Fibroblast of upper back skin (primary cell): Measurements from ENCODE around the gene S100A12.
"Not testable (repeated sequence)": the region's sequence is repeated elsewhere in the genome, so short reads cannot be mapped to it uniquely, and the experiment has no call there.

ENCODE experiments used
- DNase-seq: peaks from one replicate; pipeline ENCODE4 v3.0.0-alpha.2; 2013

S100A12 gene

DNA sequence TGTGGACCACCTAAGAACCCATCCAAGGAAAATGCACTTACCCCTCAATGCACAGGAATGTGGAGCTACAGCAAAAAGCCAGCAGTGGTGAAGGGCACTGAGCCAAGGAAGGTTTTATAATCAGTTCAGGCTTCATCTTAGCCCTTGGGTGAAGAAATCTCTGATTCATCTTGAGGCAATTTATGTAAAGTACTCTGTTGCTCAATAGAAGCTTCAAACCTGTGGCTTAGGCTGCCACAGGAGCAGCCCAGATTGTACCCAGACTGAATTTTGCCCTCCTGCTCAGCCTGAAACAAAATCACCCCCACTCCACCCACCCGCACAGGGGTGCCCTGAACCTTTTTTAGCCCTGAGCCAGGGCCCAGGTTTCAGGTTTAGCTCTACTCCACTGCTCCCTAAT lies at the start of gene S100A12:
Gene S100A12, minus strand, starts transcription at position 111 of the 400 bp plus-strand sequence. CDS start 1,029 bp downstream, outside the sequence.
- DNase-seq = peak; percentile 86

GRCh38 chr1:153422450-153423068 lies 47.1 kb upstream of the S100A12 start:
- peak; percentile 61 for DNase-seq

DNA sequence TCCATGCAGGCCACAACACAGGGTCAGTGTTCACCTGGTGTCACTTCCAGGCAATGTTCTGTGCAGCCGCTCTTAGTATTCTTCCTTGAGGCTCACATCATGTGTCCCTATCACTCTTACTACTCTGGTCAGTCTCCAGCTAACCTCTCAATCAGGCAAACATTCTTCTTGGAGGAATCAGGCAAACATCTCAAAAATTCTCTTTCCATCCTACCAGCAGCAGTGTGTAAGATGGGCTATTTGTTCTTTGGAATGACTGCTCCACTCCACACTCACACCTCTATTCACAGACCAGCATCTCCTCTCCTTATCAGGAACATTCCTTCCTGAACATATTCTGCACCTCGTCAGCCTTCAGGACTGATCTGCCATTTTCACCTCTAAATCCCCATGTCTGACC lies 44.9 kb upstream of the S100A12 start:
- no peak for DNase-seq

DNA sequence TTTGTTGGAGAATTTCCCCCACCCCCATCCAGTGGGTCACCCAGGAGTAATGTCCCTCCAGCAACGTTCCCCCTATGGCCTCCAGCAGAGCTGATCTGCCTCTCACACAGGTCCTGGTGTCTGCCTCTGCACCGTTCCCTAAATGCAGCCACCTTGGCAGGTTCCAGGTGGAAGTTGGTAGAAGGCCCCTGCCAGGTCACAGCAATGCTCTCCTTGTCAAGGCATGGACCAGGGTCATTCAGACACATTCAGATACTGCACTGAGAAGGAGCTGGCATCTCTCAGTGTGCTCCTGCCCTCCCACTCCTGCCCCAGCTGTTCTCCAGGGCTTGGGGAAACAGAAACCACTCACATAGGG lies 44.0 kb upstream of the S100A12 start:
- DNase-seq = not testable (repeated sequence)

DNA sequence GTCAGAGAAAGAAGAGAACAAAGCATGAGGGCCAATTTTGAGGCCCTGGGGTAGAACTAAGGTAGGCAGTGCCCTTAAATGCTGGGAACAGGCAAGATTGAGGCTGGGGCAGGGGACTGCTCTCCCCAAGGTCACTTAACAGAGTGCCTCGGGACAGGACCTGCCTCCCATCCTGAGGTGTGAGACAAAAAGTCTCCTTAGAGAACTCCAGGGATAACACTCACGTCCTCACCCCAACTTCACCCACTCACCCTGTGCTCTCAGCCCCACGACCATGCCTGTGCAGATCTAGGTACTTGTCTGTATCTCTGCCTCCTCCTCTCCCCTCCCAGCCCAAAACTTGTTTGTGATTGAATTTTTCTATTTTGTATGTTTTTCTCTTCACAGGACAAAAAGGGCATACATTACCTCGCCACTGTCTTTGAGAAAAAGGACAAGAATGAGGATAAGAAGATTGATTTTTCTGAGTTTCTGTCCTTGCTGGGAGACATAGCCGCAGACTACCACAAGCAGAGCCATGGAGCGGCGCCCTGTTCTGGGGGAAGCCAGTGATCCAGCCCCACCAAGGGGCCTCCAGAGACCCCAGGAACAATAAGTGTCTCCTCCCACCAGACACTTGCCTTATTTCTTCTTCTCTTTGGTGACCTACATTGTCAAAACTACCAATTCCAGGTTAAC lies 43.5 kb upstream of the S100A12 start:
- DNase-seq = not testable (repeated sequence)

DNA sequence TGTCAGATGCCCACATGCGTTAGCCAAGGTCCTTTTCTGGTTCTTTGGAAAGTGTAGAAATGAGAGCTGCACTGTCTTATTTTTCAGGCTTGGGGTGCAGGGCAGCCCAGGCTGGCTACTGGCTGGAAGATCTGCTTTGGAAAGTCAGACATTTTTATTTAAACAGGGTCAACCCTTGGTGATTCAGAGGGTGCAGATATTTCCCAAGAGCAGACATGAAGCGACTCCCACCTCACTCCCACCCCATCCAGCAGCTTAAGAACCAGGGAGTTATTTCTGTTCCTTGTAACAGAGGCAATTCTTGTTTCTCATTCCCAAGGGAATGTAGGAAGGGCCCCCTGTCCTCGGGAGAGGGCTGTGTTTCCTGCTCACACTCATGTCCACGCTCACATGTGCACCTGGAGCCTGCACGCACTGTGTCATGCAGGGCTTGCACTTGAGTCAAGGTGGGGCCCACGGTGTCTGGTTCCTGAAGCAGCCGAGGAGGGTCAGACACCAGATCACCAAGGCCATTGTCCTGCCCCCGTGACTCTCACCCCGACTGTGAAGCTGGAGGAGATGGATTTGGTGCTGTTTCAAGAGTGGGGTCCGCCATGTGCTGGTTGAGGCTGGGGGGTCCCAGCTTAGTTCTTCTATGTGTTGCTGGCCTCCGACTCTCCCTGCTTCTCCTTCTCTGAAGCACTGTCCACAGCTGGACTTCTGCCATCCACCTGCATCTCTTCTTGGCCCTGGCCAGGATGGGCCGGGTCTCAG lies 41.9 kb upstream of the S100A12 start:
- DNase-seq = no peak

GRCh38 chr1:153415850-153416570 lies 40.6 kb upstream of the S100A12 start, which contains the start of gene S100A7A:
TSS of gene S100A7A (plus strand) at chr1:153416520. CDS start at chr1:153418083, 1,563 bp downstream.
- DNase-seq = no peak

DNA sequence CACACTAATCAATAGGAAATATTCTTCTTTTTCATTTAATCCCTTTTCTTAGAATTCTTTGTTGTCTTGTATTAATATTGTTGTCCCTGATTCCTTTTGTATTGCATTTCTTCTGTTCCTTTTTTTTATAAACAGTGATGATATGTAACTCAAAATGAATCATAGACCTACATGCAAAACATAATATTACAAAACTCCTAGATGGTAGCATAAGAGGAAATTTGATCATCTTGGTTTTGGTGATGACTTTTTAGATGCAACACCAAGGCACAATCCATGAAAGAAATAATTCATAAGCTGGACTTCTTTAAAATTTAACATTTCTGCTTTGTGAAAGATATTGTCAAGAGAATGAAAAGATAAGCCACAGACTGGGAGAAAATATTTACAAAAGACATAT lies 38.5 kb upstream of the S100A12 start:
- DNase-seq = not testable (repeated sequence)

DNA sequence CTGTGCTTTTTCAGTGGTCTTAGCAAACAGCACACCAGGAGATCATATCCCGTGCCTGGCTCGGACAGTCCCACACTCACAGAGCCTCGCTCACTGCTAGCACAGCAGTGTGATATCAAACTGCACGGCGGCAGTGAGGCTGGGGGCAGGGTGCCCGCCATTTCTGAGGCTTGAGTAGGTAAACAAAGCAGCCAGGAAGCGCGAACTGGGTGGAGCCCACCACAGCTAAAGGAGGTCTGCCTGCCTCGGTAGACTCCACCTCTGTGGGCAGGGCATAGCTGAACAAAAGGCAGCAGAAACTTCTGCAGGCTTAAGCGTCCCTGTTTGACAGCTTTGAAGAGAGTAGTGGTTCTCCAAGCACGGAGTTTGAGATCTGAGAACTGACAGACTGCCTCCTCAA lies 31.9 kb upstream of the S100A12 start:
- DNase-seq = not testable (repeated sequence)

GRCh38 chr1:153405825-153406599 lies 30.6 kb upstream of the S100A12 start:
- not testable (repeated sequence) for DNase-seq

DNA sequence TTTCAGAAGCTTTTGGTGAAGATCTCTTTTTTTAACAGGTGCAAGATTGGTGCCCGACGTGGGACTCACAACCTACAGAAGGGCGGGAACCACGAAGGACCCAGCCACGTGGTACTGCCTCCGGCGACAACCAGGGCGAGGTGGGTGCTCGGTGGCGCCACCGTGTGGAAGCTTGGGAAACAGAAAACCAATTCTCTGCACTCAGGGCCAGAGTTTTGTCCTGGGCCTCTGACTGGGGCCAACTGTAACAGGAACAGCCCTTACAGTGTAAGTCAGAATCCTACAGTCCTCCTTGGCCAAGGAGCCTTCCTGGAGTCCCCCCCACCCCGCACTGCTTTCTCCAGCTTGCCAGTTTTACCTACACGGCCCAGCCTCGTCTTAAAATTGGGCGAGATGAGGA lies 29.3 kb upstream of the S100A12 start:
- DNase-seq = no peak

- no peak for DNase-seq
Measured at GRCh38 chr1:153404086-153404635, 28.7 kb upstream of the S100A12 start.

GRCh38 chr1:153403421-153404085 lies 28.1 kb upstream of the S100A12 start:
- no peak for DNase-seq

DNA sequence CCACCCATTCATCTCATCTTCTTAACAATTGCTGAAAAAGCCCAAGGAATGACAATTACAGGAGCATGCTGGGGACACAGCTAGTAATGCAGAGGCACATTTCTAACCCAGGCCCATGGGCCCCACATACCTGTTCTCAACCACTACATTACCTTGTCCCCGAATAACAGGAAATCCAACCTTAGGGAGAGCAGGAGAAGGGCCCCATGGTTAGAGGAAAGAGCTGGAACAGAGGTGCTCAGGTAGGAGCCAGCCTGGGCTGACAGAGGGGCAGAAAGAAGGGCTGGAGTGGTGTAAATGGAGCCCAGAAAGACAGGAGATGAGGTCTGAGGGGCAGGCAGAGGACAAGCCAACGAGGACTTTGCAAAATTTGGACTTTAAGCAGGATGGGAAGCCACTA lies 26.8 kb upstream of the S100A12 start:
- DNase-seq = no peak

DNA sequence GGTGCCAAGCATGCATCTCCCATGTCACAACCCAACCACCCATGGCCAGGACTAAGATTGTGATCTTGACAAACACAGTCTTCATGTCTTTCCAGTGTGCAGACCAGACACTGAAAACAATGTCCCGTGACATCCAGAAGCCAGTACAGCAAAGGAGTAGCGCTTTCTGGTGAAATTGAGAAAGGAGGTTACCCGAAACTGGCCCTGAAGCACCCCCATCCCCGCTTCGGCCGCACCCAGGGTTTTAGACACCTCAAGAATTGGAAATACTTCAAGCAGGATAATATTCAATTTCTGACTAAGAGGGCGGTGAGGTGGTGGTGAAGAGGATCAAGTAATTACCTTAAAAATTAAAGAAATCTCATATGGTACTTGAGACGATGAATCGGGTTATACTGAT lies 26.0 kb upstream of the S100A12 start:
- no peak for DNase-seq

GRCh38 chr1:153400244-153400643 lies 24.8 kb upstream of the S100A12 start:
- no peak for DNase-seq

DNA sequence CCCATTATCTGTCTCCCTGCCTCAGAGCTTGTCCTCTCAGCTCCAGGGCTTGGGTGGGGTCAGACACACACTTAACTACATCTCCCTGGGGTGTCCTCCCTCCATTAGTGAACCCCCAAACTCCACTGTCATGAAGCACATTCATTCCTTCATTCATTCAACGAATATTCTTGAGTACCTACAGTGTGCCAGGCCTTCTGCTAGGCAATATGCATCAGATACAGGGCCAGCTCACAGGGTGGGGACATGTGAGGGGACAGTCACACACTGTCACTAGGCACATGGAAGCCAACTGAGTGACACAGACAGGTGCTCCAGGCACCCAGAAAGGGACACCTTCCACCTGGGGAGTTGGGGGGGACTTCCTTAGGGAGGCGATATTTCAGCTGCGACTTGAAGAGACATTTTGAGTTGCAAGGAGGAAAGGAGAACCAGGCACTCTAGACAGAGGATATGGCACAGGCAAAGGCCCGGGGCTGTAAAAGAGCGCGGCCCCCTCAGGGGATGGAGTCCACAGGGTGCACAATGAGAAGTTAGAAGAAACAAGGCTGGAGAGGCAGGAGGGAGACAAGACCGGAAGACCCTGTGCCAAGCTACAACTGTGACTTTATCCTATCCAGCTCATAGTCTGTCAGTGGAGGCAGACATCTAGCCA lies 24.1 kb upstream of the S100A12 start:
- DNase-seq = no peak

GRCh38 chr1:153397924-153398651 lies 22.7 kb upstream of the S100A12 start:
- no peak for DNase-seq

DNA sequence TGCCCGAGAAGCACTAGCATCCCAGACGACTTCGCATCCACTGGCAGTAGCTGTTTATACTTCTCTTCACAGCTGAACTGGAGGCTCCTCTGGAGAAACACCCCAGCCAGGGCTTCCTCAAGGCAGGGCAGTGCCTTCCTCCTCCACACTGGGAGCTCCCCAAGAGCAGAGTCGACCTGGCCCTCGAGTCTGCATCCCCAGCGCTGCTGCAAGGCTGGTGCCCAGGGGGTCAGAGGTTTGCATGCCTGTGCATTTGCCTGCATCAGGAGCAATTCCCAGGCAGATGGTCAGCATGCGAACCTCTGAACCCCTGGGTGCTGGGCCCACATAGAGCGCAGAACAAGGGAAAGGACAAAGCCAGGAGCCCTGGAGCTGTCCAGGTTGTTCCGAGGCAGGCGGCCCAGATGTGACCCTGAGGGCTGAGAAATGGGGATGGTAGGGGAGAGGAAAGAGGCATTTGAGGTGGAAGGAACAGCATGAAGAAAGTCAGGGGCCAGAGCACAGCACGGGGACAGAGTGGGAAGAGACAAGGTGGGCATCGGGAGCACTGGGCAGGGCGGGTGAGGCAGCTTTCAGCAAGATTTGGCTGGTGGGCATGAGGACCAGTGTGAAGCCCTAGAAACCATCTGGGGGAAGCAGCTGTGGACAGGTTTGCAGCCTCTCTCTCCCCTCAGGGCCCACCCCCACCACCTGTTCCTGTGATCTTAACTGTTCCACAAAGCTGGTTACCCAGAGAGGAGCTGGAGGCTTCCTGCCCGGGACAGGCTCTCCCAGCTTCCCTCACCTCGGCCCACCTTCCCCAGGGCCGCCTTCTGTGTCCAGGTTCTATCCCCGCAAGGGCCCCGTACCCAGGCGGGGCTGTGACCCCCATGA lies 21.9 kb upstream of the S100A12 start:
- no peak for DNase-seq
